Lung (tissue), 12 donors: ENCODE data around the gene ZNF302. TPM values are rescaled to one million over a fixed set of nuclear protein-coding genes. Genes with fewer than 3 reads are reported as not detected.

Experiments used
- ATAC-seq: fragments of 200-7000 bp; cut with Tn5 transposase; one replicate; pipeline ENCODE4 v1.9.1; 2020; ENCODE audit warnings: moderate number of reproducible peaks; ENCODE audit not compliant: insufficient read depth, low FRiP score
- DNase-seq, 3 donors: peaks; one replicate each; pipeline ENCODE4 v3.0.0-alpha.2; 2013 to 2017
- H3K27ac ChIP-seq, 2 donors: one replicate each; pipeline ENCODE4 v1.5.1; 2013; ENCODE audit warnings: mild to moderate bottlenecking in 2 of 2, moderate library complexity in 2 of 2, control low read depth in 1 of 2, inconsistent platforms in 1 of 2, low read depth in 1 of 2, low read length in 1 of 2
- H3K27me3 ChIP-seq, 3 donors: one replicate each; pipeline ENCODE4 v1.5.1; 2013; ENCODE audit warnings: low read length in 2 of 3; ENCODE audit not compliant: control insufficient read depth in 3 of 3, insufficient read depth in 3 of 3
- H3K36me3 ChIP-seq, 4 donors: one replicate each; pipeline ENCODE4 v1.5.1; 2013; ENCODE audit warnings: low read length in 4 of 4, mild to moderate bottlenecking in 1 of 4, moderate library complexity in 1 of 4; ENCODE audit not compliant: control insufficient read depth in 4 of 4, insufficient read depth in 4 of 4
- H3K4me1 ChIP-seq, 5 donors: one replicate each; pipeline ENCODE4 v1.5.1; 2013; ENCODE audit warnings: low read length in 5 of 5, mild to moderate bottlenecking in 2 of 5, moderate library complexity in 1 of 5; ENCODE audit not compliant: control insufficient read depth in 5 of 5, insufficient read depth in 5 of 5
- H3K4me3 ChIP-seq: one replicate; pipeline ENCODE4 v1.5.1; 2013; ENCODE audit warnings: mild to moderate bottlenecking, control low read depth, moderate library complexity
- H3K9ac ChIP-seq, 2 donors: one replicate each; pipeline ENCODE4 v1.5.1; 2013; ENCODE audit warnings: low read length in 2 of 2, control low read depth in 1 of 2; ENCODE audit not compliant: insufficient read depth in 1 of 2
- H3K9me3 ChIP-seq, 4 donors: one replicate each; pipeline ENCODE4 v1.5.1; 2013; ENCODE audit warnings: low read length in 3 of 4, mild to moderate bottlenecking in 1 of 4, moderate library complexity in 1 of 4; ENCODE audit not compliant: control insufficient read depth in 4 of 4, insufficient read depth in 3 of 4
- CTCF ChIP-seq: IDR thresholded peaks from 2 replicates; pipeline ENCODE4 v1.5.1; 2012; ENCODE audit warnings: mild to moderate bottlenecking; ENCODE audit errors: control extremely low read depth, extremely low read depth
- WGBS, 2 donors: extraction: QIAGEN DNeasy Blood & Tissue Kit; methylation state at CpG; one replicate each; pipeline ENCODE4 v1.1.7; 2013; 5-methylcytosine and 5-hydroxymethylcytosine counted together
- polyA plus RNA-seq, 2 donors: library from polyadenylated mRNA; stranded (reverse); fragments of 200-250 nt; gene quantifications; one replicate each; pipeline ENCODE4 v1.2.1, GENCODE V29; 2013
- total RNA-seq, 2 donors: library from RNA; depleted of rRNA in 1 of 2; stranded (reverse); fragments of >200 nt in 1 of 2; gene quantifications; one replicate each; pipeline ENCODE4 v1.2.1, GENCODE V29; 2014 to 2021
- donor health status: control.
- donor health status: control.
- donor health status: Bipolar disorder and iron deficiency.
- donor health status: healthy.
- donor health status: DM: yes; HTN: yes; CAD: no.

Gene ZNF302
- total and polyA plus RNA-seq, 4 donors = 10.5 to 50.4 (median 21.9) TPM

GRCh38 chr19:34687348-34687747 is 9.9 kb downstream of the ZNF302 start:
- Histone ChIP-seq H3K4me1 (no peaks in the 10 kb centered on the region), H3K9me3 (peaks cover 4 to 25% (median 13%) of the 10 kb centered on the region in 4 donors), H3K36me3 (peaks cover 4 to 32% (median 18%) of the 10 kb centered on the region in 4 donors), H3K4me3 (no peak overlapping the region), H3K27ac (no peak overlapping the region), H3K9ac (no peak overlapping the region), H3K27me3 (no peaks in the 10 kb centered on the region)
- ATAC-seq = no peak
- TF ChIP-seq CTCF = no peak
- DNase-seq = no peak
- 71 to 92% methylated on average over 2 of the region's 2 CpGs for WGBS, 2 donors

GRCh38 chr19:34688592-34688991 is 11.1 kb downstream of the ZNF302 start:
- WGBS, 2 donors = 51 to 82% methylated on average over 1 of the region's 1 CpG

GRCh38 chr19:34690372-34690771 is 12.9 kb downstream of the ZNF302 start:
- Histone ChIP-seq H3K9me3 (peaks cover 1 to 13% (median 4%) of the 10 kb centered on the region in 4 donors), H3K9ac (no peak overlapping the region)

More at GRCh38 chr19:34688592-34688991, 11.1 kb downstream of the ZNF302 start:
- ATAC-seq = no peak
- DNase-seq = no peak
- Histone ChIP-seq H3K4me1 (no peaks in the 10 kb centered on the region), H3K4me3 (no peak overlapping the region), H3K36me3 (peaks cover 0 to 20% (median 9%) of the 10 kb centered on the region in 4 donors), H3K9me3 (peaks cover 2 to 18% (median 10%) of the 10 kb centered on the region in 4 donors), H3K27me3 (no peaks in the 10 kb centered on the region), H3K9ac (no peak overlapping the region), H3K27ac (no peak overlapping the region)
- TF ChIP-seq CTCF = no peak

More at GRCh38 chr19:34690372-34690771, 12.9 kb downstream of the ZNF302 start:
- TF ChIP-seq CTCF = no peak
- 82 to 88% methylated on average over 3 of the region's 3 CpGs for WGBS, 2 donors
- ATAC-seq (no peak), DNase-seq (no peak)
- Histone ChIP-seq H3K4me1 (no peaks in the 10 kb centered on the region), H3K4me3 (no peak overlapping the region), H3K27me3 (no peaks in the 10 kb centered on the region), H3K36me3 (peaks cover 0 to 3% (median 0%) of the 10 kb centered on the region in 4 donors), H3K27ac (no peak overlapping the region)
